Mesenchymal stem cell (in vitro differentiated cells and primary cell): ENCODE measurements around the gene SMOC2.

Experiments
- DNase-seq: peaks from one replicate; pipeline ENCODE4 v3.0.0-alpha.2; 2013
- H2AFZ ChIP-seq: one replicate; pipeline ENCODE4 v1.6.1; 2013; ENCODE audit warnings: low read depth, mild to moderate bottlenecking, control low read depth, inconsistent platforms, low read length, moderate library complexity
- H2AK5ac ChIP-seq: 2 replicates; pipeline ENCODE4 v1.6.1; 2013; ENCODE audit warnings: low read length, moderate library complexity, mild to moderate bottlenecking, inconsistent platforms; ENCODE audit not compliant: severe bottlenecking
- H2BK120ac ChIP-seq: one replicate; pipeline ENCODE4 v1.6.1; 2013; ENCODE audit warnings: low read depth, mild to moderate bottlenecking, inconsistent platforms, low read length, moderate library complexity
- H2BK12ac ChIP-seq, 2 experiments: one replicate each; pipeline ENCODE4 v1.6.1; 2013; ENCODE audit warnings: inconsistent platforms in 2 of 2, low read length in 2 of 2, mild to moderate bottlenecking in 2 of 2, moderate library complexity in 2 of 2, control low read depth in 1 of 2
- H2BK15ac ChIP-seq: one replicate; pipeline ENCODE4 v1.6.1; 2013; ENCODE audit warnings: mild to moderate bottlenecking, low read depth, inconsistent platforms; ENCODE audit not compliant: poor library complexity, severe bottlenecking
- H2BK5ac ChIP-seq: 2 replicates; pipeline ENCODE4 v1.6.1; 2013; ENCODE audit warnings: low read depth, mild to moderate bottlenecking, low read length, control low read depth, inconsistent platforms; ENCODE audit not compliant: poor library complexity, severe bottlenecking
- H3K14ac ChIP-seq, 2 experiments: one replicate each; pipeline ENCODE4 v1.6.1; 2013; ENCODE audit warnings: inconsistent platforms in 2 of 2, low read length in 2 of 2, control low read depth in 1 of 2, mild to moderate bottlenecking in 1 of 2, moderate library complexity in 1 of 2
- H3K18ac ChIP-seq, 2 experiments: one replicate each; pipeline ENCODE4 v1.6.1; 2013; ENCODE audit warnings: inconsistent platforms in 2 of 2, low read length in 2 of 2, control low read depth in 1 of 2, low read depth in 1 of 2, mild to moderate bottlenecking in 1 of 2
- H3K23ac ChIP-seq, 2 experiments: one replicate each; pipeline ENCODE4 v1.6.1; 2013; ENCODE audit warnings: inconsistent platforms in 2 of 2, low read length in 2 of 2, mild to moderate bottlenecking in 2 of 2, moderate library complexity in 2 of 2, control low read depth in 1 of 2
- H3K27ac ChIP-seq: 2 replicates; pipeline ENCODE4 v1.5.1; 2013; ENCODE audit warnings: mild to moderate bottlenecking, moderate library complexity, low read length, control low read depth, inconsistent platforms; ENCODE audit not compliant: poor library complexity, severe bottlenecking
- H3K27me3 ChIP-seq, 2 experiments: 2 replicates each; pipeline versions ENCODE4 v1.6.1 to v1.7.0; 2013; ENCODE audit warnings: low read length in 2 of 2, mild to moderate bottlenecking in 2 of 2, moderate library complexity in 2 of 2, control low read depth in 1 of 2, inconsistent platforms in 1 of 2; ENCODE audit not compliant: control insufficient read depth in 1 of 2, insufficient read depth in 1 of 2
- H3K36me3 ChIP-seq, 2 experiments: 2 replicates each; pipeline versions ENCODE4 v1.6.1 to v1.7.0; 2013; ENCODE audit warnings: low read length in 2 of 2, control low read depth in 1 of 2, inconsistent platforms in 1 of 2, low read depth in 1 of 2, mild to moderate bottlenecking in 1 of 2; ENCODE audit not compliant: insufficient read depth in 2 of 2, control insufficient read depth in 1 of 2
- H3K4ac ChIP-seq, 2 experiments: one replicate each; pipeline ENCODE4 v1.6.1; 2013; ENCODE audit warnings: inconsistent platforms in 2 of 2, low read length in 2 of 2, mild to moderate bottlenecking in 2 of 2, moderate library complexity in 2 of 2, control low read depth in 1 of 2, low read depth in 1 of 2
- H3K4me1 ChIP-seq: 2 replicates; pipeline ENCODE4 v1.6.1; 2013; ENCODE audit warnings: low read depth, low read length, control low read depth; ENCODE audit not compliant: control insufficient read depth, insufficient read depth
- H3K4me2 ChIP-seq: 2 replicates; pipeline ENCODE4 v1.6.1; 2013; ENCODE audit warnings: low read length, mild to moderate bottlenecking, inconsistent platforms; ENCODE audit not compliant: poor library complexity, severe bottlenecking
- H3K4me3 ChIP-seq, 2 experiments: 2 replicates each; pipeline versions ENCODE4 v1.5.1 to v1.7.0; 2013; ENCODE audit warnings: low read length in 2 of 2, mild to moderate bottlenecking in 2 of 2, control low read depth in 1 of 2, low read depth in 1 of 2; ENCODE audit not compliant: insufficient read depth in 1 of 2
- H3K79me1 ChIP-seq: replicated peaks from 2 replicates; pipeline ENCODE4 v1.6.1; 2013; ENCODE audit warnings: mild to moderate bottlenecking, control low read depth, low read length, inconsistent platforms; ENCODE audit not compliant: poor library complexity, severe bottlenecking
- H3K9ac ChIP-seq: 2 replicates; pipeline ENCODE4 v1.7.0; 2013; ENCODE audit warnings: mild to moderate bottlenecking, low read length, moderate library complexity
- H3K9me3 ChIP-seq: 2 replicates; pipeline ENCODE4 v1.7.0; 2013; ENCODE audit warnings: mild to moderate bottlenecking, low read length; ENCODE audit not compliant: control insufficient read depth
- H4K8ac ChIP-seq: one replicate; pipeline ENCODE4 v1.6.1; 2013; ENCODE audit warnings: inconsistent platforms, mild to moderate bottlenecking, low read length, moderate library complexity
- H4K91ac ChIP-seq: one replicate; pipeline ENCODE4 v1.6.1; 2013; ENCODE audit warnings: mild to moderate bottlenecking, low read length, inconsistent platforms
- WGBS: methylation state at CpG from one replicate; pipeline ENCODE4 v1.1.7; 2013; ENCODE audit warnings: mixed read lengths; 5-methylcytosine and 5-hydroxymethylcytosine counted together

The SMOC2 gene

GRCh38 chr6:168527451-168528210, 86.6 kb downstream of the SMOC2 start:
- Histone ChIP-seq H3K79me1 (no peaks in the 10 kb centered on the region), H3K4me1 (no peaks in the 10 kb centered on the region), H3K27ac (no peak overlapping the region), H3K4me2 (no peak overlapping the region), H3K9me3 (no peaks in the 10 kb centered on the region), H4K91ac (no peak overlapping the region), H3K14ac (no peak overlapping the region), H2BK15ac (no peak overlapping the region), H2BK12ac (no peak overlapping the region), H3K9ac (peak overlapping the region; percentile 74), H3K4me3 (peak overlapping the region in 1 of 2 experiments; percentile 27), H3K27me3 (no peaks in the 10 kb centered on the region), H3K36me3 (no peaks in the 10 kb centered on the region), H2AK5ac (no peak overlapping the region), H4K8ac (no peak overlapping the region), H2BK5ac (no peak overlapping the region), H3K4ac (no peak overlapping the region), H3K23ac (no peak overlapping the region), H3K18ac (no peak overlapping the region), H2BK120ac (no peak overlapping the region), H2AFZ (no peak overlapping the region)
- no peak for DNase-seq
- 79% methylated on average over 24 of the region's 25 CpGs for WGBS

- Histone ChIP-seq H3K4me1 (no peaks in the 10 kb centered on the region), H2BK5ac (no peak overlapping the region), H3K27ac (no peak overlapping the region), H3K4me2 (no peak overlapping the region), H2BK15ac (no peak overlapping the region), H3K9ac (peak overlapping the region; percentile 74), H3K18ac (no peak overlapping the region), H3K79me1 (no peaks in the 10 kb centered on the region), H2BK12ac (no peak overlapping the region), H2AK5ac (no peak overlapping the region), H3K4ac (no peak overlapping the region), H3K9me3 (no peaks in the 10 kb centered on the region), H4K8ac (no peak overlapping the region), H3K27me3 (no peaks in the 10 kb centered on the region), H3K14ac (no peak overlapping the region), H2AFZ (no peak overlapping the region), H3K23ac (no peak overlapping the region), H4K91ac (no peak overlapping the region), H2BK120ac (no peak overlapping the region), H3K4me3 (peak overlapping the region in 1 of 2 experiments; percentile 38), H3K36me3 (no peaks in the 10 kb centered on the region)
- DNase-seq = no peak
- WGBS = 87% methylated on average over 2 of the region's 3 CpGs
Observed at GRCh38 chr6:168528474-168529095, 87.6 kb downstream of the SMOC2 start.

- Histone ChIP-seq H2BK120ac (no peak overlapping the region), H2BK5ac (no peak overlapping the region), H2AFZ (no peak overlapping the region), H3K4me2 (no peak overlapping the region), H3K4ac (no peak overlapping the region), H3K79me1 (no peaks in the 10 kb centered on the region), H3K14ac (no peak overlapping the region), H3K27ac (no peak overlapping the region), H3K18ac (no peak overlapping the region), H3K23ac (no peak overlapping the region), H3K27me3 (no peaks in the 10 kb centered on the region), H2BK12ac (no peak overlapping the region), H2BK15ac (no peak overlapping the region), H3K9me3 (no peaks in the 10 kb centered on the region), H2AK5ac (no peak overlapping the region), H4K8ac (no peak overlapping the region), H4K91ac (no peak overlapping the region), H3K9ac (peak overlapping the region; percentile 74), H3K36me3 (no peaks in the 10 kb centered on the region), H3K4me3 (peak overlapping the region in 1 of 2 experiments; percentile 38), H3K4me1 (no peaks in the 10 kb centered on the region)
- WGBS = 94% methylated on average over 16 of the region's 18 CpGs
- DNase-seq = no peak
Observed at GRCh38 chr6:168529214-168529613, 88.2 kb downstream of the SMOC2 start.

- DNase-seq = no peak
- 85% methylated on average over 12 of the region's 12 CpGs for WGBS
- no peaks in the 10 kb centered on the region for H3K9me3 ChIP-seq
- no peak overlapping the region for H2BK12ac ChIP-seq
- H3K4me2 ChIP-seq = no peak overlapping the region
- H3K27me3 ChIP-seq = no peaks in the 10 kb centered on the region
- H3K9ac ChIP-seq = no peak overlapping the region
- H2AFZ ChIP-seq = no peak overlapping the region
- no peak overlapping the region for H3K18ac ChIP-seq
- no peaks in the 10 kb centered on the region for H3K36me3 ChIP-seq
- no peak overlapping the region for H3K4me3 ChIP-seq
- no peaks in the 10 kb centered on the region for H3K4me1 ChIP-seq
- no peak overlapping the region for H3K23ac ChIP-seq
- H3K79me1 ChIP-seq = no peaks in the 10 kb centered on the region
- no peak overlapping the region for H3K4ac ChIP-seq
- no peak overlapping the region for H3K27ac ChIP-seq
- H2BK15ac ChIP-seq = no peak overlapping the region
- no peak overlapping the region for H2BK5ac ChIP-seq
- no peak overlapping the region for H2AK5ac ChIP-seq
- H4K91ac ChIP-seq = no peak overlapping the region
- no peak overlapping the region for H3K14ac ChIP-seq
- no peak overlapping the region for H4K8ac ChIP-seq
- H2BK120ac ChIP-seq = no peak overlapping the region
Observed at GRCh38 chr6:168530653-168531071, 89.7 kb downstream of the SMOC2 start.
